Measurements from ENCODE around the gene VPS52. TPM values are rescaled to one million over a fixed set of nuclear protein-coding genes. Genes with fewer than 3 reads are reported as not detected.

VPS52 gene
- total and polyA plus RNA-seq, 2 donors (not counting 1 experiment from before 2014, with no cell fraction given) = 44.9 to 53.2 TPM

DNA sequence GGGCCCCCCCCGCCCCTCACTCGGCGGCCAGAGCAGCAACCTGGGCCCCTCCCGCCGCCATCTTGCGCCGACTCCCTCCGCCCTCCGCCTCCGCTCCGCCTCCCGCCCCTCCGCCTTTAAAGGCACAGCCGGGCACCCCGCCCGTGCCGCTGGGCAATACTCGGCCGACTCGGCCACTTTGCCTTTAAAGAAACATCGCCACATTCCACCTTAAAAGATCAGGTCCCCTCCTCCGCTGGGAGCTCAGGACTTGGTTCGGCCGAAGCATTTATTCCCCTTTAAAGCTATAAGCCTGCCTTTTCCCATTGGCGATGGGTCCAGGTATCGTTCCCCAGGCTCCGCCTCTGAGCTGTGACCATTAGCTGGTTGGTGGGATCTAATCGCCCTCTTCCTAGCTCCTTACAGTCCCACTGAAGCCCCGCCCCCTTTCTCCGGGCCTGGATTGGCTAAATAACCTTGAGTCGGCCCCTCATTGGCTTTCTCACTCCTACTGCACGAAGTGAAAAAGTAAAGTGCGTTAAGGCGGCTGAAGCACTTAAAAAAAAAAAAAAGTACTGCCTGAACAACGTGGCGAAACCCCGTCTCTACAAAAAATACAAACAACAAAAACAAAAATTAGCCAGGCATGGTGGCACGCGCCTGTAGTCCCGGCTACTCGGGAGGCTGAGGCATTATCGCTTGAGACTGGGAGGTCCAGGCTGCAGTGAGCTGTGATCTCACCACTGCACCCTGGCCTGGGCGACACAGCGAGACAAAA lies 46.2 kb upstream of the VPS52 start, which contains the start of gene ZBTB22:
TSS of gene ZBTB22 (minus strand) at position 76 of the 757 bp plus-strand sequence. CDS start 828 bp downstream, outside the sequence.
- Histone ChIP-seq H2AFZ (ENCODE audit: low read length) (peak within 1 kb of the TSS; percentile 47), H3K27me3 (ENCODE audit: control insufficient read depth, insufficient read depth, low read length) (no peaks in the 10 kb centered on the region), H3K36me3 (ENCODE audit: control insufficient read depth, insufficient read depth, low read length) (peaks cover 14% of the 10 kb centered on the region), H3K9me3 (ENCODE audit: control insufficient read depth, insufficient read depth, low read depth, low read length) (no peaks in the 10 kb centered on the region), H3K4me3 (replicated peaks in 1 of 4; ENCODE audit: control extremely low read depth in 1 of 4, insufficient read depth in 1 of 4, low read depth in 3 of 4, low read length in 4 of 4) (peak within 1 kb of the TSS; percentile 53 to 73 (median 58)), H3K4me2 (ENCODE audit: extremely low read depth, insufficient read depth, low read length) (peak within 1 kb of the TSS; percentile 82), H3K9ac (ENCODE audit: insufficient read depth, low read length) (peak within 1 kb of the TSS; percentile 53), H3K4me1 (ENCODE audit: control insufficient read depth, extremely low read depth, insufficient read depth, low read length) (peaks cover 40% of the 10 kb centered on the region), H3K27ac (ENCODE audit: insufficient read depth, low read length) (peak within 1 kb of the TSS; percentile 71), H4K20me1 (ENCODE audit: control insufficient read depth, extremely low read depth, insufficient read depth, low read length) (no peaks in the 10 kb centered on the region), H3K79me2 (ENCODE audit: control insufficient read depth, insufficient read depth, low read length) (peaks cover 54% of the 10 kb centered on the region)
- peak; percentile 99 for DNase-seq (ENCODE audit: low read depth in 2 of 2)
- TF ChIP-seq EZH2 (IDR thresholded peaks at IDR 0.05; ENCODE audit: low read length, missing control alignments) = no peak
- TF ChIP-seq, protein P1, sequence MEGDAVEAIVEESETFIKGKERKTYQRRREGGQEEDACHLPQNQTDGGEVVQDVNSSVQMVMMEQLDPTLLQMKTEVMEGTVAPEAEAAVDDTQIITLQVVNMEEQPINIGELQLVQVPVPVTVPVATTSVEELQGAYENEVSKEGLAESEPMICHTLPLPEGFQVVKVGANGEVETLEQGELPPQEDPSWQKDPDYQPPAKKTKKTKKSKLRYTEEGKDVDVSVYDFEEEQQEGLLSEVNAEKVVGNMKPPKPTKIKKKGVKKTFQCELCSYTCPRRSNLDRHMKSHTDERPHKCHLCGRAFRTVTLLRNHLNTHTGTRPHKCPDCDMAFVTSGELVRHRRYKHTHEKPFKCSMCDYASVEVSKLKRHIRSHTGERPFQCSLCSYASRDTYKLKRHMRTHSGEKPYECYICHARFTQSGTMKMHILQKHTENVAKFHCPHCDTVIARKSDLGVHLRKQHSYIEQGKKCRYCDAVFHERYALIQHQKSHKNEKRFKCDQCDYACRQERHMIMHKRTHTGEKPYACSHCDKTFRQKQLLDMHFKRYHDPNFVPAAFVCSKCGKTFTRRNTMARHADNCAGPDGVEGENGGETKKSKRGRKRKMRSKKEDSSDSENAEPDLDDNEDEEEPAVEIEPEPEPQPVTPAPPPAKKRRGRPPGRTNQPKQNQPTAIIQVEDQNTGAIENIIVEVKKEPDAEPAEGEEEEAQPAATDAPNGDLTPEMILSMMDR (conservative IDR thresholded peaks at IDR 0.05 in 1 of 2, IDR thresholded peaks at IDR 0.05 in 1 of 2; ENCODE audit: low read depth in 1 of 2, low read length in 2 of 2) = no peak

DNA sequence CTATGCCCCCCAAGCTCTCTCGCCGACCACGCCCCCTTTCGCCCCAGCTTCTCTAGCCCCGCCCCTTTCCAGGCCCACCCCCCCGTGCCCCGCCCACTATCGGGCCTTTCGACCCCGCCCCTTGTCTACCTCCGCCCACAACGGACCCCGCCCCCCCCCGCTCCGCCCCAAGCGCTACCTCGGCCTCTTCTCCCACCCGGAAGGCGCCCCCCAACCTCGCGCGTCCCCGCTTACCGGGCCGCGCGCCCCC lies 45.7 kb upstream of the VPS52 start:
- Histone ChIP-seq H3K4me1 (ENCODE audit: control insufficient read depth, extremely low read depth, insufficient read depth, low read length) (peaks cover 40% of the 10 kb centered on the region), H3K36me3 (ENCODE audit: control insufficient read depth, insufficient read depth, low read length) (peaks cover 14% of the 10 kb centered on the region), H3K9me3 (ENCODE audit: control insufficient read depth, insufficient read depth, low read depth, low read length) (no peaks in the 10 kb centered on the region), H3K27me3 (ENCODE audit: control insufficient read depth, insufficient read depth, low read length) (no peaks in the 10 kb centered on the region), H3K4me3 (replicated peaks in 1 of 4; ENCODE audit: control extremely low read depth in 1 of 4, insufficient read depth in 1 of 4, low read depth in 3 of 4, low read length in 4 of 4) (peak overlapping the region; percentile 36 to 60 (median 46)), H4K20me1 (ENCODE audit: control insufficient read depth, extremely low read depth, insufficient read depth, low read length) (no peaks in the 10 kb centered on the region), H2AFZ (ENCODE audit: low read length) (no peak overlapping the region), H3K9ac (ENCODE audit: insufficient read depth, low read length) (no peak overlapping the region), H3K4me2 (ENCODE audit: extremely low read depth, insufficient read depth, low read length) (no peak overlapping the region), H3K27ac (ENCODE audit: insufficient read depth, low read length) (no peak overlapping the region), H3K79me2 (ENCODE audit: control insufficient read depth, insufficient read depth, low read length) (peaks cover 55% of the 10 kb centered on the region)
- DNase-seq (ENCODE audit: low read depth in 2 of 2) = no peak
- TF ChIP-seq, protein P1 (conservative IDR thresholded peaks at IDR 0.05 in 1 of 2, IDR thresholded peaks at IDR 0.05 in 1 of 2; ENCODE audit: low read depth in 1 of 2, low read length in 2 of 2) = no peak
- no peak for TF ChIP-seq EZH2 (IDR thresholded peaks at IDR 0.05; ENCODE audit: low read length, missing control alignments)

DNA sequence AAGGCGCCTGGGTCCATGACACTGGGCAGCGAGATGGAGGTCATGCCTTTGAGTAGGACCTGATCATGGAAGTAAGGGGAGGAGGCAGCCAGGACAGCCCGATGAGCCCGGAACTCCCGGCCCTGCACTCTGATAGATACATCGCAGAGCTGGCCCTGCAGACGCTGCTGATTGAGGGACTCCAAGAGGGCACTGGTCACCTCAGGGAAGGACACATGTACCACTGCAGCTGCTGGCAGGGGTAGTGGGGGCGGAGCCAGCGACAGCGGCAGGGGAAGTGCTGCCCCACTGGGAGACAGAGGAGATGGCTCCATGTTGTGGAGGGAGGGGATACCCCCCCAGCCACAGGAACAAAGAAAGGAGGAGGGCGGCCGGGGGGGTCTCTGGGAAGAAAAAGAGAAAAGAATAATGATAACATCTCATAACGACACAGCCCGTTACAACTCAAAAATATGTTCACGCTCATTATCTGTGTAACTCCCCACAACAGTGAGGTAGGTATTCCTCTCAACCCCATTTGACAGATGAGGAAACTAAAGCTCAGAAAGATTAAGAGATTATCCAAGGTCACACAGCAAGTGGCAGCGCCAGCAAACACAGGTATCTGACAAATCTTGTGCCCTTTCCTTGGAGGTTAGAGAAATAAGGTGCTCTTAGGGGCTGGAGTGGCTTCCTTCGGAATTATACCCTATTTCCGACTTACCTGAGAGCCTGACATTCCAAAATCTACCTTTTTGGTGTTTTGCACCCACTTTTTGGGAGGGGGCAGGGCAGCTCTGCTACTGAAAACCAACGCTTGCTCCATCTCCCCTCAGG lies 45.1 kb upstream of the VPS52 start:
- peaks cover 55% of the 10 kb centered on the region for H3K79me2 ChIP-seq (ENCODE audit: control insufficient read depth, insufficient read depth, low read length)
- H3K36me3 ChIP-seq (ENCODE audit: control insufficient read depth, insufficient read depth, low read length) = peaks cover 14% of the 10 kb centered on the region
- no peak for DNase-seq (ENCODE audit: low read depth in 2 of 2)
- no peak overlapping the region for H3K27ac ChIP-seq (ENCODE audit: insufficient read depth, low read length)
- no peaks in the 10 kb centered on the region for H4K20me1 ChIP-seq (ENCODE audit: control insufficient read depth, extremely low read depth, insufficient read depth, low read length)
- peak overlapping the region; percentile 40 for H3K4me2 ChIP-seq (ENCODE audit: extremely low read depth, insufficient read depth, low read length)
- no peak overlapping the region for H2AFZ ChIP-seq (ENCODE audit: low read length)
- no peak for TF ChIP-seq EZH2 (IDR thresholded peaks at IDR 0.05; ENCODE audit: low read length, missing control alignments)
- TF ChIP-seq, protein P1 (conservative IDR thresholded peaks at IDR 0.05 in 1 of 2, IDR thresholded peaks at IDR 0.05 in 1 of 2; ENCODE audit: low read depth in 1 of 2, low read length in 2 of 2) = no peak
- peak overlapping the region; percentile 36 to 60 (median 46) for H3K4me3 ChIP-seq (replicated peaks in 1 of 4; ENCODE audit: control extremely low read depth in 1 of 4, insufficient read depth in 1 of 4, low read depth in 3 of 4, low read length in 4 of 4)
- H3K27me3 ChIP-seq (ENCODE audit: control insufficient read depth, insufficient read depth, low read length) = no peaks in the 10 kb centered on the region
- peaks cover 40% of the 10 kb centered on the region for H3K4me1 ChIP-seq (ENCODE audit: control insufficient read depth, extremely low read depth, insufficient read depth, low read length)
- no peak overlapping the region for H3K9ac ChIP-seq (ENCODE audit: insufficient read depth, low read length)
- no peaks in the 10 kb centered on the region for H3K9me3 ChIP-seq (ENCODE audit: control insufficient read depth, insufficient read depth, low read depth, low read length)

All from fibroblast of lung (primary cell).